GM18873 (cell line): ENCODE data around the gene TEX9.
"Not testable (repeated sequence)": the region's sequence is repeated elsewhere in the genome, so short reads cannot be mapped to it uniquely, and the experiment has no call there.

Experiments
- ATAC-seq: cut with Tn5 transposase; IDR thresholded peaks from one replicate; pipeline ENCODE4 v1.9.1; 2021; ENCODE audit warnings: mild to moderate bottlenecking, moderate library complexity, moderate number of reproducible peaks; ENCODE audit not compliant: unreplicated experiment, low FRiP score

Gene TEX9

GRCh38 chr15:56358604-56359003 lies 6.6 kb upstream of the TEX9 start:
- ATAC-seq: no peak

- no peak for ATAC-seq
Observed at GRCh38 chr15:56361987-56362386, 3.2 kb upstream of the TEX9 start.

GRCh38 chr15:56366211-56366610 lies 985 bp downstream of the TEX9 start:
- no peak for ATAC-seq

GRCh38 chr15:56367156-56367555 lies 1.9 kb downstream of the TEX9 start:
- ATAC-seq: no peak

- no peak for ATAC-seq
Observed at GRCh38 chr15:56369234-56369633, 4.0 kb downstream of the TEX9 start.

GRCh38 chr15:56371495-56372147 lies 6.4 kb downstream of the TEX9 start:
- peak; percentile 89 for ATAC-seq

GRCh38 chr15:56374693-56375092 lies 9.5 kb downstream of the TEX9 start:
- not testable (repeated sequence) for ATAC-seq

- not testable (repeated sequence) for ATAC-seq
Observed at GRCh38 chr15:56377822-56378221, 12.6 kb downstream of the TEX9 start.

- ATAC-seq: no peak
Observed at GRCh38 chr15:56383010-56383409, 17.8 kb downstream of the TEX9 start.

GRCh38 chr15:56385908-56386307 lies 20.7 kb downstream of the TEX9 start:
- ATAC-seq: no peak

- ATAC-seq: no peak
Observed at GRCh38 chr15:56390739-56391267, 25.6 kb downstream of the TEX9 start.

GRCh38 chr15:56393277-56393676 lies 28.1 kb downstream of the TEX9 start:
- no peak for ATAC-seq

- ATAC-seq: no peak
Observed at GRCh38 chr15:56394909-56395308, 29.7 kb downstream of the TEX9 start.

GRCh38 chr15:56397325-56397724 lies 32.1 kb downstream of the TEX9 start:
- not testable (repeated sequence) for ATAC-seq

GRCh38 chr15:56399209-56399608 lies 34.0 kb downstream of the TEX9 start:
- not testable (repeated sequence) for ATAC-seq

GRCh38 chr15:56410721-56411120 lies 45.5 kb downstream of the TEX9 start:
- ATAC-seq: no peak

- no peak for ATAC-seq
Observed at GRCh38 chr15:56411122-56411749, 46.0 kb downstream of the TEX9 start.

GRCh38 chr15:56413114-56413733 lies 48.0 kb downstream of the TEX9 start:
- ATAC-seq: not testable (repeated sequence)

- no peak for ATAC-seq
Observed at GRCh38 chr15:56425276-56425675, 60.0 kb downstream of the TEX9 start.

- no peak for ATAC-seq
Observed at GRCh38 chr15:56425976-56426375, 60.8 kb downstream of the TEX9 start.

GRCh38 chr15:56428821-56429458 lies 63.7 kb downstream of the TEX9 start:
- no peak for ATAC-seq
